Chondrocyte (in vitro differentiated cells): ENCODE data around the gene NT5C1A. TPM values are rescaled to one million over a fixed set of nuclear protein-coding genes. Genes with fewer than 3 reads are reported as not detected.

Experiments
- DNase-seq: peaks from one replicate; pipeline ENCODE4 v3.0.0; 2021; ENCODE audit warnings: mixed read lengths, low spot score
- H3K27ac Mint-ChIP-seq: one replicate; pipeline ENCODE4 v1.8.0; 2021; ENCODE audit warnings: mild to moderate bottlenecking, moderate library complexity, mixed read lengths; ENCODE audit not compliant: unreplicated experiment
- H3K27me3 Mint-ChIP-seq: 2 replicates; pipeline ENCODE4 v1.8.0; 2021; ENCODE audit warnings: low read depth, mixed read lengths
- H3K36me3 Mint-ChIP-seq: 2 replicates; pipeline ENCODE4 v1.8.0; 2021; ENCODE audit warnings: low read depth, mixed read lengths
- H3K4me1 Mint-ChIP-seq: 2 replicates; pipeline ENCODE4 v1.8.0; 2021; ENCODE audit warnings: low read depth, mild to moderate bottlenecking, mixed read lengths
- H3K4me3 Mint-ChIP-seq: one replicate; pipeline ENCODE4 v1.8.0; 2021; ENCODE audit warnings: mild to moderate bottlenecking, moderate library complexity, mixed read lengths; ENCODE audit not compliant: unreplicated experiment
- H3K9me3 Mint-ChIP-seq: 2 replicates; pipeline ENCODE4 v1.8.0; 2021; ENCODE audit warnings: low read depth, mixed read lengths
- CTCF ChIP-seq: fragments of 200-600 bp; sonication (generic); IDR thresholded peaks from 2 replicates; pipeline ENCODE4 v1.5.0; 2021; ENCODE audit warnings: antibody characterized with exemption, mild to moderate bottlenecking, moderate library complexity
- total RNA-seq: library from RNA; stranded (reverse); gene quantifications from 3 replicates; pipeline ENCODE4 v1.2.1, GENCODE V29; 2021

Gene NT5C1A
- total RNA-seq, 1 donor from 2014 or later, result 0.32 TPM

- Mint-ChIP-seq H3K4me3 (no peak overlapping the region), H3K27ac (no peak overlapping the region), H3K4me1 (peaks cover 13% of the 10 kb centered on the region), H3K27me3 (peaks cover 36% of the 10 kb centered on the region), H3K9me3 (no peaks in the 10 kb centered on the region), H3K36me3 (no peaks in the 10 kb centered on the region)
- DNase-seq, result no peak
- no peak for TF ChIP-seq CTCF
These were observed 28.4 kb upstream of the NT5C1A start for GRCh38 chr1:39700348-39700747.

- peaks cover 13% of the 10 kb centered on the region for H3K4me1 Mint-ChIP-seq
- no peak overlapping the region for H3K27ac Mint-ChIP-seq
- H3K36me3 Mint-ChIP-seq, result no peaks in the 10 kb centered on the region
- H3K4me3 Mint-ChIP-seq, result no peak overlapping the region
- DNase-seq, result no peak
- peaks cover 40% of the 10 kb centered on the region for H3K27me3 Mint-ChIP-seq
- TF ChIP-seq CTCF, result no peak
- H3K9me3 Mint-ChIP-seq, result no peaks in the 10 kb centered on the region
These were observed 27.5 kb upstream of the NT5C1A start for GRCh38 chr1:39699419-39699818.

GRCh38 chr1:39698568-39698967, 26.7 kb upstream of the NT5C1A start:
- Mint-ChIP-seq H3K4me3 (no peak overlapping the region), H3K4me1 (peaks cover 13% of the 10 kb centered on the region), H3K27me3 (peaks cover 45% of the 10 kb centered on the region), H3K36me3 (no peaks in the 10 kb centered on the region), H3K9me3 (no peaks in the 10 kb centered on the region), H3K27ac (no peak overlapping the region)
- no peak for TF ChIP-seq CTCF
- DNase-seq, result no peak

- Mint-ChIP-seq H3K4me1 (peaks cover 19% of the 10 kb centered on the region), H3K4me3 (no peak overlapping the region), H3K9me3 (no peaks in the 10 kb centered on the region), H3K27ac (no peak overlapping the region), H3K27me3 (peaks cover 57% of the 10 kb centered on the region), H3K36me3 (no peaks in the 10 kb centered on the region)
- no peak for TF ChIP-seq CTCF
- DNase-seq, result no peak
These were observed 24.5 kb upstream of the NT5C1A start for GRCh38 chr1:39696448-39696847.

GRCh38 chr1:39695016-39695415, 23.1 kb upstream of the NT5C1A start:
- no peak overlapping the region for H3K4me3 Mint-ChIP-seq
- H3K27me3 Mint-ChIP-seq, result peaks cover 64% of the 10 kb centered on the region
- no peak for TF ChIP-seq CTCF
- H3K9me3 Mint-ChIP-seq, result no peaks in the 10 kb centered on the region
- no peak overlapping the region for H3K27ac Mint-ChIP-seq
- no peaks in the 10 kb centered on the region for H3K36me3 Mint-ChIP-seq
- H3K4me1 Mint-ChIP-seq, result peaks cover 12% of the 10 kb centered on the region
- DNase-seq, result no peak
